HG03342 (cell line): Measurements from ENCODE around the gene ITPKB.

Source experiments
- ATAC-seq: cut with Tn5 transposase; IDR thresholded peaks from one replicate; pipeline ENCODE4 v1.9.1; 2021; ENCODE audit warnings: mild to moderate bottlenecking, moderate library complexity; ENCODE audit not compliant: unreplicated experiment

ITPKB gene

GRCh38 chr1:226586116-226586515 is 153.0 kb downstream of the ITPKB start:
- no peak for ATAC-seq

GRCh38 chr1:226584164-226584563 is 154.9 kb downstream of the ITPKB start:
- ATAC-seq, result no peak

DNA sequence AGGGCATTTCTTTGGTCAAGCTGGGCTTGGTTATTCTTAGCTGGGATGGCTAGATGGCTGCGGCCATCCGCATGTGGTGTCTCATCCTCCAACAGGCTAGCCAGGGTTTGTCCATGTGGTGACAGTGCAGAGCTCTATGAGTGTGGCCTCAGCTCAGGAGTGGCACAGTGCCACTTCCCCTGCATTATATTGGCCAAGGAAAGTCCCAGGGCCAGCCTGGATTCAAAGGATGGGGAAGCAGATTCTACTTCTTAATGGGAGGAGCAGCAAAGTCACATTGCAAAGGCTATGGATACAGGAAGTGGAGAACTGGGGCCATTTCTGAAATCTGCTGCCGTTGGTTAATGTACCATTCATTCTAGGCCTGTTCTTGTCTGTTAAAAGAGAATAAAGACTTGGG is 156.1 kb downstream of the ITPKB start:
- ATAC-seq, result no peak
